H1 (cell line): ENCODE measurements around the gene MIPOL1. TPM values are rescaled to one million over a fixed set of nuclear protein-coding genes. Genes with fewer than 3 reads are reported as not detected.
A peak's percentile ranks its signal among the peaks of the same experiment; 100 is the strongest.

Source experiments
- CTCF ChIA-PET: fragments of 300-600 bp; sonication (Branson Sonifier 250); formaldehyde crosslinking; loops from one replicate; lab custom pipeline; 2021; ENCODE audit not compliant: partially characterized antibody; lab: Charles Lee
- POLR2A ChIA-PET: fragments of 300-600 bp; sonication (Branson Sonifier 250); formaldehyde crosslinking; loops from one replicate; lab custom pipeline; 2021; ENCODE audit warnings: inconsistent platforms; ENCODE audit not compliant: partially characterized antibody; lab: Charles Lee
- DNase-seq, 2 experiments: peaks; one replicate each; pipeline versions ENCODE4 v3.0.0 to v3.0.0-alpha.2; 2010 to 2022; ENCODE audit warnings: low spot score in 2 of 2, low read depth in 1 of 2, mixed read lengths in 1 of 2
- FAIRE-seq: peaks from 2 replicates; lab custom pipeline; 2011; peaks lifted over from hg19 to GRCh38; lab: Jason Lieb, UNC
- H2AFZ ChIP-seq: 2 replicates; pipeline ENCODE4 v1.8.1; 2012; ENCODE audit warnings: low read length, inconsistent platforms
- H2AK5ac ChIP-seq: 2 replicates; pipeline ENCODE4 v1.6.1; 2013; ENCODE audit warnings: low read depth, low read length
- H2BK120ac ChIP-seq: replicated peaks from 2 replicates; pipeline ENCODE3; 2013; ENCODE audit warnings: low read depth, low read length, inconsistent platforms
- H2BK12ac ChIP-seq: 2 replicates; pipeline ENCODE4 v1.6.1; 2013; ENCODE audit warnings: low read depth, low read length
- H2BK15ac ChIP-seq: 2 replicates; pipeline ENCODE4 v1.6.1; 2013; ENCODE audit warnings: low read length
- H2BK20ac ChIP-seq: 2 replicates; pipeline ENCODE4 v1.6.1; 2013; ENCODE audit warnings: low read length
- H2BK5ac ChIP-seq: 2 replicates; pipeline ENCODE4 v1.6.1; 2013; ENCODE audit warnings: low read depth, low read length
- H3K14ac ChIP-seq: 2 replicates; pipeline ENCODE4 v1.6.1; 2013; ENCODE audit warnings: inconsistent platforms; ENCODE audit not compliant: insufficient read length
- H3K18ac ChIP-seq: 2 replicates; pipeline ENCODE4 v1.6.1; 2013; ENCODE audit warnings: low read length; ENCODE audit errors: extremely low read depth
- H3K23ac ChIP-seq: 2 replicates; pipeline ENCODE4 v1.6.1; 2013; ENCODE audit warnings: inconsistent platforms; ENCODE audit not compliant: insufficient read length
- H3K23me2 ChIP-seq: 2 replicates; pipeline ENCODE4 v1.6.1; 2013; ENCODE audit warnings: low read depth, low read length
- H3K27ac ChIP-seq: 2 replicates; pipeline ENCODE4 v1.6.1; 2011; ENCODE audit warnings: low read depth, low read length, inconsistent platforms
- H3K27me3 ChIP-seq, 4 experiments: replicated peaks in 1 of 4; 1 replicate in 1 of 4; 2 replicates in 3 of 4; pipeline versions ENCODE4 v1.6.1 to v1.8.1; 2011 to 2013; ENCODE audit warnings: low read length in 3 of 4, mild to moderate bottlenecking in 3 of 4, inconsistent platforms in 2 of 4, mixed read lengths in 2 of 4, moderate library complexity in 1 of 4; ENCODE audit not compliant: control insufficient read depth in 3 of 4, insufficient read depth in 3 of 4; ENCODE audit errors: extremely low read depth in 1 of 4
- H3K36me3 ChIP-seq, 4 experiments: 2 replicates each; pipeline versions ENCODE4 v1.6.1 to v1.8.1; 2011 to 2013; ENCODE audit warnings: mild to moderate bottlenecking in 4 of 4, low read length in 3 of 4, moderate library complexity in 2 of 4, control low read depth in 1 of 4, inconsistent platforms in 1 of 4; ENCODE audit not compliant: insufficient read depth in 4 of 4, control insufficient read depth in 2 of 4
- H3K4ac ChIP-seq: replicated peaks from 2 replicates; pipeline ENCODE3; 2013; ENCODE audit warnings: low read length, low read depth, mixed read lengths, inconsistent platforms; ENCODE audit not compliant: insufficient read length
- H3K4me1 ChIP-seq, 4 experiments: replicated peaks in 1 of 4; 1 replicate in 1 of 4; 2 replicates in 3 of 4; pipeline versions ENCODE4 v1.6.1 to v1.8.1; 2011 to 2013; ENCODE audit warnings: low read length in 3 of 4, inconsistent platforms in 2 of 4, mixed read lengths in 1 of 4; ENCODE audit not compliant: insufficient read depth in 4 of 4, control insufficient read depth in 3 of 4
- H3K4me2 ChIP-seq, 2 experiments: 2 replicates each; pipeline versions ENCODE4 v1.6.1 to v1.8.1; 2011 to 2013; ENCODE audit warnings: low read depth in 2 of 2, low read length in 2 of 2, control low read depth in 1 of 2, inconsistent platforms in 1 of 2, mild to moderate bottlenecking in 1 of 2; ENCODE audit not compliant: insufficient read depth in 1 of 2
- H3K4me3 ChIP-seq, 4 experiments: fragments of 200-600, 300-600 bp in 1 of 4; sonication (generic), shearing (Covaris generic), sonication (Bioruptor Twin) in 1 of 4; 2 replicates each; pipeline versions ENCODE4 v1.5.1 to v1.8.1; 2011 to 2016; ENCODE audit warnings: low read length in 4 of 4, low read depth in 3 of 4, control low read depth in 2 of 4, inconsistent platforms in 2 of 4, mild to moderate bottlenecking in 2 of 4, mixed read lengths in 1 of 4, moderate library complexity in 1 of 4; ENCODE audit not compliant: insufficient read depth in 2 of 4; ENCODE audit errors: extremely low read depth in 1 of 4
- H3K56ac ChIP-seq: replicated peaks from 2 replicates; pipeline ENCODE3; 2013; ENCODE audit warnings: low read depth, mild to moderate bottlenecking, mixed read lengths, low read length, inconsistent platforms; ENCODE audit not compliant: insufficient read length
- H3K79me1 ChIP-seq: 2 replicates; pipeline ENCODE4 v1.6.1; 2013; ENCODE audit warnings: low read depth, low read length, control low read depth
- H3K79me2 ChIP-seq, 2 experiments: 2 replicates each; pipeline versions ENCODE4 v1.6.1 to v1.8.1; 2012 to 2013; ENCODE audit warnings: low read length in 2 of 2, mild to moderate bottlenecking in 2 of 2, inconsistent platforms in 1 of 2; ENCODE audit not compliant: insufficient read depth in 2 of 2, control insufficient read depth in 1 of 2
- H3K9ac ChIP-seq, 4 experiments: replicated peaks in 1 of 4; 1 replicate in 1 of 4; 2 replicates in 3 of 4; pipeline versions ENCODE4 v1.6.1 to v1.8.1; 2011 to 2013; ENCODE audit warnings: low read depth in 3 of 4, low read length in 3 of 4, control low read depth in 2 of 4, mild to moderate bottlenecking in 2 of 4, moderate library complexity in 2 of 4, inconsistent platforms in 1 of 4; ENCODE audit errors: extremely low read depth in 1 of 4
- H3K9me3 ChIP-seq, 2 experiments: 2 replicates each; pipeline versions ENCODE4 v1.6.1 to v1.8.1; 2012 to 2013; ENCODE audit warnings: mild to moderate bottlenecking in 2 of 2, moderate library complexity in 2 of 2, control low read depth in 1 of 2, inconsistent platforms in 1 of 2, low read depth in 1 of 2, low read length in 1 of 2, mixed read lengths in 1 of 2; ENCODE audit not compliant: insufficient read depth in 2 of 2
- H4K20me1 ChIP-seq, 2 experiments: replicated peaks in 1 of 2; 2 replicates each; pipeline versions ENCODE3 to v1.8.1; 2011 to 2013; ENCODE audit warnings: inconsistent platforms in 2 of 2, low read length in 2 of 2, mild to moderate bottlenecking in 1 of 2; ENCODE audit not compliant: insufficient read depth in 2 of 2, control insufficient read depth in 1 of 2
- H4K5ac ChIP-seq: 2 replicates; pipeline ENCODE4 v1.6.1; 2013; ENCODE audit warnings: low read length, low read depth, mixed read lengths, inconsistent platforms; ENCODE audit not compliant: insufficient read length
- H4K8ac ChIP-seq: 2 replicates; pipeline ENCODE4 v1.8.0; 2013; ENCODE audit warnings: mild to moderate bottlenecking, moderate library complexity, low read length, inconsistent platforms; ENCODE audit not compliant: insufficient read depth; ENCODE audit errors: extremely low read depth
- H4K91ac ChIP-seq: replicated peaks from 2 replicates; pipeline ENCODE3; 2013; ENCODE audit warnings: low read length, mixed read lengths, inconsistent platforms; ENCODE audit not compliant: insufficient read length
- CHD2 ChIP-seq: IDR thresholded peaks from 2 replicates; pipeline ENCODE4 v1.6.1; 2012; ENCODE audit warnings: low read length, improper control_type of control experiment
- CTCF ChIP-seq, 3 experiments: IDR thresholded peaks; 1 replicate in 2 of 3; 2 replicates in 1 of 3; pipeline versions ENCODE4 v1.5.1 to v1.6.1; 2011; ENCODE audit warnings: low read length in 3 of 3, mild to moderate bottlenecking in 3 of 3, inconsistent platforms in 2 of 3, low read depth in 1 of 3, moderate library complexity in 1 of 3; ENCODE audit not compliant: insufficient read depth in 1 of 3; ENCODE audit errors: control extremely low read depth in 1 of 3
- RAD21 ChIP-seq, 2 experiments: IDR thresholded peaks in 1 of 2; conservative IDR thresholded peaks in 1 of 2; 2 replicates each; pipeline ENCODE4 v1.6.1; 2011; ENCODE audit warnings: low read depth in 2 of 2, low read length in 2 of 2, improper control_type of control experiment in 1 of 2, inconsistent platforms in 1 of 2, mild to moderate bottlenecking in 1 of 2, moderate library complexity in 1 of 2
- WGBS, 2 experiments: shearing (Covaris generic) in 1 of 2; methylation state at CpG; one replicate each; pipeline versions ENCODE4 v1.1.6 to v1.1.7; 2013 to 2015; ENCODE audit warnings: low lambda C conversion rate in 2 of 2, mixed read lengths in 2 of 2, inconsistent platforms in 1 of 2, low coverage in 1 of 2, missing lambda C conversion rate in 1 of 2; ENCODE audit not compliant: insufficient replicate concordance in 2 of 2, insufficient coverage in 1 of 2, insufficient read length in 1 of 2; ENCODE audit errors: extremely low coverage in 1 of 2, missing lambda C conversion rate in 1 of 2; 5-methylcytosine and 5-hydroxymethylcytosine counted together
- polyA plus RNA-seq, 7 experiments: library from polyadenylated mRNA; depleted of rRNA in 3 of 7; stranded (reverse) in 5 of 7; unstranded in 2 of 7; fragments of >200 nt in 5 of 7; fragments of 200-250 nt in 2 of 7; gene quantifications; 1 replicate in 5 of 7; 2 replicates in 1 of 7; 4 replicates in 1 of 7; pipeline versions ENCODE4 v1.2.1 to v1.2.3, GENCODE V29; 2011 to 2013; ENCODE audit warnings: missing spikeins in 2 of 7, mixed read lengths in 2 of 7
- total RNA-seq: library from RNA; stranded (reverse); fragmentation: NEBNext Ultra II Directional; extraction: Animal tissue kit (Norgen Biotek cat#: 25700); gene quantifications from 2 replicates; pipeline ENCODE4 v1.2.1, GENCODE V29; 2021

The MIPOL1 gene
- total and polyA plus RNA-seq, 2 of the 8 experiments (the other 6 are each of a cell fraction or from before 2014, with no cell fraction given) = 2.8 to 23.9 TPM

GRCh38 chr14:37340353-37340752 lies 142.6 kb downstream of the MIPOL1 start:
- Histone ChIP-seq H3K4me1 (no peaks in the 10 kb centered on the region), H3K36me3 (no peaks in the 10 kb centered on the region), H2BK120ac (no peak overlapping the region), H3K79me2 (no peaks in the 10 kb centered on the region), H3K9ac (no peak overlapping the region), H4K91ac (no peak overlapping the region), H2BK15ac (no peak overlapping the region), H3K4me3 (no peak overlapping the region), H3K79me1 (no peaks in the 10 kb centered on the region), H4K5ac (no peak overlapping the region), H3K23me2 (no peaks in the 10 kb centered on the region), H2BK5ac (no peak overlapping the region), H3K23ac (no peak overlapping the region), H2AK5ac (no peak overlapping the region), H3K27me3 (no peaks in the 10 kb centered on the region), H3K18ac (no peak overlapping the region), H3K4me2 (no peak overlapping the region), H2AFZ (no peak overlapping the region), H4K20me1 (no peaks in the 10 kb centered on the region), H3K9me3 (no peaks in the 10 kb centered on the region), H2BK12ac (no peak overlapping the region), H3K14ac (no peak overlapping the region), H3K56ac (no peak overlapping the region), H4K8ac (no peak overlapping the region), H3K4ac (no peak overlapping the region), H3K27ac (no peak overlapping the region), H2BK20ac (no peak overlapping the region)
- CTCF ChIA-PET = interaction anchor here (0.6 to 1.6 kb wide), 9 partner anchors 14 to 256 kb away, joined by 3 to 5 read pairs (median 4); no protein-coding TSS in a partner anchor
- DNase-seq (no peak), FAIRE-seq (no peak)
- TF ChIP-seq CTCF (IDR thresholded peaks at IDR 0.05; ENCODE audit: control extremely low read depth in 1 of 3, insufficient read depth in 1 of 3, low read depth in 1 of 3, low read length in 3 of 3) (peak in 2 of 3 experiments; percentile 36 to 37; a peak in 2 of 4 replicates), CHD2 (no peak), RAD21 (IDR thresholded peaks at IDR 0.05 in 1 of 2, conservative IDR thresholded peaks at IDR 0.05 in 1 of 2; ENCODE audit: low read depth in 2 of 2, low read length in 2 of 2) (peak; percentile 38 to 42)
- POLR2A ChIA-PET = interaction anchor here (0.8 kb wide), 1 partner anchor 27 kb away, joined by 3 read pairs; no protein-coding TSS in a partner anchor
- WGBS, 2 experiments = 91% methylated on average over 4 of the region's 4 CpGs; no CpG with 5 or more reads in 1 of the 2 experiments
